Endodermal cell (in vitro differentiated cells): Measurements from ENCODE around the gene PLB1. TPM values are rescaled to one million over a fixed set of nuclear protein-coding genes. Genes with fewer than 3 reads are reported as not detected.
"Not testable (repeated sequence)": the region's sequence is repeated elsewhere in the genome, so short reads cannot be mapped to it uniquely, and the experiment has no call there.

Experiments
- DNase-seq: peaks from one replicate; pipeline ENCODE4 v3.0.0-alpha.2; 2017
- H3K27ac ChIP-seq: 2 replicates; pipeline ENCODE4 v1.5.1; 2013; ENCODE audit warnings: mild to moderate bottlenecking, low read depth, low read length, moderate library complexity
- H3K27me3 ChIP-seq: 2 replicates; pipeline ENCODE4 v1.6.1; 2013; ENCODE audit warnings: mild to moderate bottlenecking, low read length, moderate library complexity; ENCODE audit not compliant: insufficient read depth, control insufficient read depth, poor library complexity, severe bottlenecking
- H3K36me3 ChIP-seq: 2 replicates; pipeline ENCODE4 v1.7.0; 2013; ENCODE audit warnings: mild to moderate bottlenecking, low read length, moderate library complexity; ENCODE audit not compliant: control insufficient read depth, insufficient read depth
- H3K4me1 ChIP-seq: one replicate; pipeline ENCODE4 v1.7.0; 2013; ENCODE audit warnings: low read length; ENCODE audit not compliant: control insufficient read depth, insufficient read depth
- H3K4me3 ChIP-seq: 2 replicates; pipeline ENCODE4 v1.5.1; 2013; ENCODE audit warnings: mild to moderate bottlenecking, low read length, moderate library complexity
- H3K9ac ChIP-seq: 2 replicates; pipeline ENCODE4 v1.6.1; 2013; ENCODE audit warnings: mild to moderate bottlenecking, low read length, moderate library complexity; ENCODE audit not compliant: poor library complexity, severe bottlenecking; ENCODE audit errors: extremely low read depth
- H3K9me3 ChIP-seq: 2 replicates; pipeline ENCODE4 v1.6.1; 2013; ENCODE audit warnings: mild to moderate bottlenecking, low read length, moderate library complexity; ENCODE audit not compliant: control insufficient read depth
- H3K27ac Mint-ChIP-seq: 2 replicates; pipeline ENCODE4 v1.8.0; 2020; ENCODE audit warnings: mixed read lengths
- H3K27me3 Mint-ChIP-seq: 2 replicates; pipeline ENCODE4 v1.8.0; 2021; ENCODE audit warnings: mild to moderate bottlenecking, mixed read lengths; ENCODE audit not compliant: insufficient read depth
- H3K36me3 Mint-ChIP-seq: 2 replicates; pipeline ENCODE4 v1.8.0; 2020; ENCODE audit warnings: low read depth, mixed read lengths
- H3K4me1 Mint-ChIP-seq: 2 replicates; pipeline ENCODE4 v1.8.0; 2020; ENCODE audit warnings: mixed read lengths
- H3K4me3 Mint-ChIP-seq: 2 replicates; pipeline ENCODE4 v1.8.0; 2020; ENCODE audit warnings: mild to moderate bottlenecking, moderate library complexity, mixed read lengths
- H3K9me3 Mint-ChIP-seq: 2 replicates; pipeline ENCODE4 v1.8.0; 2020; ENCODE audit warnings: mild to moderate bottlenecking, mixed read lengths
- CTCF ChIP-seq: fragments of 200-600 bp; sonication (generic); conservative IDR thresholded peaks from 2 replicates; pipeline ENCODE4 v1.5.0; 2021; ENCODE audit warnings: antibody characterized with exemption, mild to moderate bottlenecking
- WGBS, 2 experiments: methylation state at CpG; one replicate each; pipeline versions ENCODE4 v1.1.5 to v1.1.7; 2013; ENCODE audit warnings: missing lambda C conversion rate in 2 of 2, mixed read lengths in 1 of 2; ENCODE audit not compliant: insufficient coverage in 1 of 2, insufficient read length in 1 of 2; 5-methylcytosine and 5-hydroxymethylcytosine counted together
- total RNA-seq, 2 donors: library from RNA; stranded (reverse); fragmentation: NEBNext Ultra II Directional in 1 of 2; extraction: Animal tissue kit (Norgen Biotek cat#: 25700) in 1 of 2; gene quantifications; 2 replicates in 1 of 2; 3 replicates in 1 of 2; pipeline ENCODE4 v1.2.1, GENCODE V29; 2021

Gene PLB1
- total RNA-seq, 2 donors from 2014 or later, result 0.35 to 0.38 TPM

DNA sequence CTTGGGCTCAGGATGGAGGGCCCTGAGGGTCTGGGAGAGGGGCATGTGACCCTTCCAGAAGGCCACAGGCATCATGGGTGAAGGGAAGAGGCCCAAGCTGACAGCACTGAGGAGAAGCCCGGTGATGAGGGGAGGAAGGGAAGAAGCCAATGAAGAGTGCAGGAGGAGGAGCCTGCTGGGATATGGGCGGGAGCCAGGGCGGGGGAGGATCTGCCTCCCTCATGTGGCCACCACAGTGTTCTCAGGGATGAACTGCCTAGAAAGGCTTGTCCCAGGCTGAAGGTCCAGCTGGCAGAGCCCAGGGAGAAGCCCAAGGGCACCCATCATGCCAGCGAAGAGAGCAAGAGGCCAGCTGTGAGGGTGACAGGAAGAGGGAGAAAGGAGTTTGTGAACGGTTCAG lies 24.6 kb upstream of the PLB1 start:
- Histone ChIP-seq H3K4me3 (no peak overlapping the region), H3K36me3 (no peaks in the 10 kb centered on the region), H3K4me1 (no peaks in the 10 kb centered on the region), H3K9me3 (no peaks in the 10 kb centered on the region), H3K27me3 (no peaks in the 10 kb centered on the region), H3K27ac (no peak overlapping the region), H3K9ac (no peak overlapping the region)
- DNase-seq, result peak; percentile 66
- no peaks in the 10 kb centered on the region for H3K36me3 Mint-ChIP-seq
- H3K27me3 Mint-ChIP-seq, result peaks cover 9% of the 10 kb centered on the region
- H3K9me3 Mint-ChIP-seq, result peaks cover 4% of the 10 kb centered on the region
- no peak overlapping the region for H3K27ac Mint-ChIP-seq
- H3K4me1 Mint-ChIP-seq, result peaks cover 1% of the 10 kb centered on the region
- WGBS, 2 experiments, result 82 to 87% methylated on average over 5 of the region's 5 CpGs
- peak; percentile 37 for TF ChIP-seq CTCF
- H3K4me3 Mint-ChIP-seq, result no peak overlapping the region

DNA sequence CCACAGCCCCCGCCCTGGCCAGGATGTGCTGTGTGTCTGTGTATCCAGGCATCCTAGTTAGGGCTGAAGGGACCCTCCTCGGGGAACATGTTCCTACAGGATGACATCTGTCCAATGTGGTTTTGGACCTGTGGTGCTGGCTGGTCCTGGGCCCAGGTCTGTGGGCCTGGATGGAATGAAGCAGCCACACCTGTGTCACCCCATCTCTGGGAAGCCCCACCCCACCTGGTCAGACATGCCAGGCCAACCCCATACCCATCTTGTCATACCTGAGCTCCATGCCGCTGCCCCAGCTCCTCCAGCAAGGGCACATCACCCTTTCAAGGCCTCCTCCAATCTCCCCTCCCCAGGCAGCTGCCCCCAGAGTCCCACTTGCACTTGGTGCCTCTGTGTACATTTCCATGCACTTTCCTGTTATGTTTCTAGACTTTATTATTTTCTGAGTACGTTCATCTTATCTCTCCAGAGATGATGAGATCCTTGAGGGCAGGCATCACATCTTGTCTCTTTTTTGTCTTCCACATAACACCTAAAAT lies 24.1 kb upstream of the PLB1 start:
- no peaks in the 10 kb centered on the region for H3K36me3 ChIP-seq
- Mint-ChIP-seq H3K27ac (no peak overlapping the region), H3K36me3 (no peaks in the 10 kb centered on the region), H3K27me3 (peaks cover 9% of the 10 kb centered on the region), H3K4me3 (no peak overlapping the region), H3K9me3 (peaks cover 4% of the 10 kb centered on the region), H3K4me1 (peaks cover 1% of the 10 kb centered on the region)
- H3K27ac ChIP-seq, result no peak overlapping the region
- 95 to 100% methylated on average over 1 to 4 of the region's 4 CpGs for WGBS, 2 experiments
- H3K27me3 ChIP-seq, result no peaks in the 10 kb centered on the region
- no peaks in the 10 kb centered on the region for H3K9me3 ChIP-seq
- no peaks in the 10 kb centered on the region for H3K4me1 ChIP-seq
- no peak overlapping the region for H3K4me3 ChIP-seq
- no peak for DNase-seq
- H3K9ac ChIP-seq, result no peak overlapping the region
- TF ChIP-seq CTCF, result no peak

DNA sequence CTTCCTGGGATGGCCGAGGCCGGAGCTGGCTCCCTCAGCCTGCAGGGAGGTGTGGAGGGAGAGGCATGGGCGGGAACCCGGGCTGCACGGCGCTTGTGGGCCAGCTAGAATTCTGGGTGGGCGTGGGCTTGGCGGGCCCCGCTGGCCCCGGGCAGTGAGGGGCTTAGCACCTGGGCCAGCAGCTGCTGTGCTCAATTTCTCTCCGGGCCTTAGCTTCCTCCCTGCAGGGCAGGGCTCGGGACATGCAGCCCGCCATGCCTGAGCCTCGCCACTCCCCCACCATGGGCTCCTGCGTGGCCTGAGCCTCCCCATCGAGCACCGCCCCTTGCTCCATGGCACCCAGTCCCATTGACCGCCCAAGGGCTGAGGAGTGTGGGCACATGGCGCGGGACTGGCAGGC lies 23.2 kb upstream of the PLB1 start:
- not testable (repeated sequence) for H3K4me3 ChIP-seq, DNase-seq, H3K27ac Mint-ChIP-seq, H3K9ac ChIP-seq, H3K4me1 ChIP-seq, H3K4me3 Mint-ChIP-seq, H3K9me3 Mint-ChIP-seq, H3K9me3 ChIP-seq, H3K27ac ChIP-seq, H3K4me1 Mint-ChIP-seq, H3K36me3 Mint-ChIP-seq, H3K36me3 ChIP-seq, H3K27me3 ChIP-seq
- peaks cover 12% of the 10 kb centered on the region for H3K27me3 Mint-ChIP-seq
- 90 to 100% methylated on average over 3 to 20 of the region's 20 CpGs for WGBS, 2 experiments

DNA sequence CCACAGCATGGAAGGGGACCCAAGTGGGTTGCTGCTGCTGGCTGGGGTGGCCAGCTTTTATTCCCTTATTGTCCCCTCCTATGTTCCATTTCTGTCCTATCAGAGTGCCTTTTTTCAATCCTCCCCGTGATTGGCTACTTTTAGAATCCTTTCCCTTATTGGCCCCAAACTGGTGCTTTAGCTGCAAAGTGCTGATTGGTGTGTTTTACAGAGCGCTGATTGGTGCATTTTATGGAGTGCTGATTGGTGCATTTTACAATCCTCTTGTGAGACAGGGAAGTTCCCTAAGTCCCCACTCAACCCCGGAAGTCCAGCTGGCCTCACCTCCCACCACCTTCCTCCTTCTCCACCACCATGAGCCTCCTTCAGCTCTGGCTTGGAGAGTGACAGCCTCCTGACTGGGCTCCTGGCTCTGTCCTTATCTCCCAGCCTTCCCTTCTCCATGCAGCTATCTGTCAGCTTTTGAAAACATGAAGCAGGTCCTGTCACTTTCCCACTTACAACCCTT lies 20.7 kb upstream of the PLB1 start:
- H3K4me3 ChIP-seq, result no peak overlapping the region
- peaks cover 1% of the 10 kb centered on the region for H3K4me1 Mint-ChIP-seq
- no peaks in the 10 kb centered on the region for H3K9me3 ChIP-seq
- H3K27ac Mint-ChIP-seq, result no peak overlapping the region
- no peak overlapping the region for H3K9ac ChIP-seq
- no peaks in the 10 kb centered on the region for H3K4me1 ChIP-seq
- no peak overlapping the region for H3K27ac ChIP-seq
- no peak for DNase-seq
- no peaks in the 10 kb centered on the region for H3K27me3 ChIP-seq
- no peak overlapping the region for H3K4me3 Mint-ChIP-seq
- no peaks in the 10 kb centered on the region for H3K36me3 ChIP-seq
- TF ChIP-seq CTCF, result no peak
- H3K9me3 Mint-ChIP-seq, result peaks cover 4% of the 10 kb centered on the region
- peaks cover 13% of the 10 kb centered on the region for H3K27me3 Mint-ChIP-seq
- WGBS, 2 experiments, result 93 to 100% methylated on average over 1 to 3 of the region's 3 CpGs
- no peaks in the 10 kb centered on the region for H3K36me3 Mint-ChIP-seq
